CD4-positive, alpha-beta T cell treated with Interleukin-21 for 1 hour (primary cell): ENCODE measurements around the gene AOPEP.
"Not testable (repeated sequence)": the region's sequence is repeated elsewhere in the genome, so short reads cannot be mapped to it uniquely, and the experiment has no call there.

Experiments used
- DNase-seq: peaks from one replicate; pipeline ENCODE4 v3.0.0-alpha.2; 2020

The AOPEP gene

GRCh38 chr9:95003689-95004410 is 277.4 kb downstream of the AOPEP start:
- no peak for DNase-seq

- DNase-seq: peak; percentile 20
Observed at GRCh38 chr9:95004411-95005277, 278.1 kb downstream of the AOPEP start.

GRCh38 chr9:95005278-95006143 is 279.0 kb downstream of the AOPEP start:
- DNase-seq: no peak

GRCh38 chr9:95007226-95007869 is 280.8 kb downstream of the AOPEP start:
- no peak for DNase-seq

GRCh38 chr9:95008151-95008771 is 281.8 kb downstream of the AOPEP start:
- no peak for DNase-seq

GRCh38 chr9:95009459-95009858 is 283.0 kb downstream of the AOPEP start:
- no peak for DNase-seq

GRCh38 chr9:95010431-95010838 is 283.9 kb downstream of the AOPEP start:
- DNase-seq: no peak

GRCh38 chr9:95012035-95012708 is 285.7 kb downstream of the AOPEP start:
- no peak for DNase-seq

- no peak for DNase-seq
Observed at GRCh38 chr9:95012902-95013301, 286.4 kb downstream of the AOPEP start.

- DNase-seq: no peak
Observed at GRCh38 chr9:95014917-95015316, 288.4 kb downstream of the AOPEP start.

- DNase-seq: no peak
Observed at GRCh38 chr9:95015569-95015968, 289.1 kb downstream of the AOPEP start.

- DNase-seq: no peak
Observed at GRCh38 chr9:95017062-95017461, 290.6 kb downstream of the AOPEP start.

- DNase-seq: no peak
Observed at GRCh38 chr9:95017661-95018060, 291.2 kb downstream of the AOPEP start.

- DNase-seq: no peak
Observed at GRCh38 chr9:95018099-95018936, 291.8 kb downstream of the AOPEP start.

- DNase-seq: not testable (repeated sequence)
Observed at GRCh38 chr9:95020644-95021043, 294.1 kb downstream of the AOPEP start.

- no peak for DNase-seq
Observed at GRCh38 chr9:95021166-95021886, 294.8 kb downstream of the AOPEP start.

GRCh38 chr9:95022657-95023056 is 296.2 kb downstream of the AOPEP start:
- no peak for DNase-seq

- DNase-seq: no peak
Observed at GRCh38 chr9:95023217-95024003, 296.9 kb downstream of the AOPEP start.

- DNase-seq: no peak
Observed at GRCh38 chr9:95024097-95024671, 297.7 kb downstream of the AOPEP start.
